T-helper 9 cell (primary cell): ENCODE results near the gene MRPL41.
"Not testable (repeated sequence)": the region's sequence is repeated elsewhere in the genome, so short reads cannot be mapped to it uniquely, and the experiment has no call there.

Experiments
- DNase-seq: peaks from one replicate; pipeline ENCODE4 v3.0.0-alpha.2; 2020

The MRPL41 gene

GRCh38 chr9:137522746-137523455 is 28.8 kb upstream of the MRPL41 start:
- no peak for DNase-seq

DNA sequence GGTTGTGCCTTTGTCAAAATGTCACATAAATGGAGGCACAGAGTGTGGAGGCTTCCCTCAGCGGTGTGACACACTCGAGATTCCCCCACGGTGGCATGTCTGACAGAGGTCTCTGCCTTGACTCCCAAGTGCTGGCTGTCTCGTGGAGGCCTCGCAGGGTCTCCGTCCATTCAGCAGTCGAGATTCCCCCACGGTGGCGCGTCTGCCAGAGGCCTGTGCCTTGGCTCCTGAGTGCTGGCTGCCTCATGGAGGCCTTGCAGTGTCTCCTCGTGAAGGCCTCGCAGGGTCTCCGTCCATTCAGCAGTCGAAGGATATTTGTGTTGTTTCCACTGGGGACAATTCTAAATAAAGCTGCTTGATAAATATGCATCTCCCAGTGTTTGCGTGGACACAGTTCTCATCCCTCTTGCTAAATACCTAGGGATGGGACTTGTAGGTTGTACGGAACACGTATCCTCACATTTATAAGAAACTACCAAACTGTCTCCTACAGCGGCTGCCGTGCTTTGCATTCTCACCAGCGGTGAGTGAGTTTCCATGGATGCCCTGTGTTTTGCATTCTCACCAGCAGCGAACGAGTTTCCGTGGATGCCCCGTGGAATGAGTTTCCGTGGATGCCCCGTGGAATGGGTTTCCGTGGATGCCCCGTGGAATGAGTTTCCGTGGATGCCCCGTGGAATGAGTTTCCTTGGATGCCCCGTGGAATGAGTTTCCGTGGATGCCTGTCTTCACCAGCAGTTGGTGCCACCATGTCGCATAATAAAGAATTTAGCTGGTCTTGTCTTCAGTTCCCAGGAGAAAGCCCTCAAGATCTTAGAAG is 27.3 kb upstream of the MRPL41 start:
- DNase-seq, result no peak

GRCh38 chr9:137524981-137525317 is 26.7 kb upstream of the MRPL41 start:
- DNase-seq, result no peak

DNA sequence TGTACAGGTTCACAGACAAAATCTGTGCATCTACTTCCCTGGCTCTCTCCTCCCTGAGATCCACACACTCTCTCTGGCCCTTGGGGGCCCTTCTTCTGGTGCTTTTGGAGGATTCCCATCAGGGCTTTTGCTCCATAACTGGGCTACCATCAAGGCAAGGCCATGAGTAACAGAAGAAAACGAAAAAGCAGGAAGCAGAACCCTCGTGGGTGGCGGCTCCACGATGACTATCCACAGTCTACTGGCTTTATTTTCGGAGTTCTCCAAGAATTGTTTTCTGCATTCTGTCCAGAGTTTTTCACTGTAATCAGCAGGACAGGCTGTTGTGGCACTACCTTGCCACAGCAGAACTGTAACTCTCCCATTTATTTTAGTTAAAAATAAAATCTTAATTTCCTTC is 21.3 kb upstream of the MRPL41 start:
- DNase-seq, result no peak

DNA sequence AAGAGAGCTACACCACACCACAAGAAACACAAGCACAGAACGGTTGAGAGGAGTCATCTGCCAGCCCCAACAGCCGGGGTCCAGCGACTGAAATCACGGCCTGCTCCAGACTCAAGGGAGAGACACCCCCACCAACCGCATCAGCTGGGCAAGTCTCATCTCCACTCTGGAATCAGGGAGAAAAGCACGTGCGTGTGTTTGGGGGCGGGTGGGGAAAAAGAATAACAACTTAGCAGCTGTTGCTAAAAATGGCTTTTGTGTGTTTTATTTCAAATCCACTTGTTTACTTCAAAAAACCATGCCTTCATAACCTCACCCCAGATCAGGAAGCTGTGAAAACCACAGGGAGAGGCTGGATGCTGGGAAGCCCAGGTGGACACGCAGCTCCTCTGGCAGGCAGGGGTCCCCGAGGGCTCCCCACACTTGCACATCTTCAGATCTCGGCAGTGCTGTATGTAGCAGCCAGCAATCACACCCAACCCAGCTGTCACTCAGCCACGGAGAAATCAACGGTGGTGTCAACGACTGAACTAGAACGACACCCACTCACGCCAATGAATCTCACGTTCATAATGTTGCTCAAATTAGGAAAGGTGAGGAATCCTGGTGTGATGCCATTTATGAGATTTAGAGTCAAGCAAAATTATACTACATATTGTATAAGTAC is 20.4 kb upstream of the MRPL41 start:
- DNase-seq, result no peak

GRCh38 chr9:137532891-137533468 is 18.7 kb upstream of the MRPL41 start:
- not testable (repeated sequence) for DNase-seq

- no peak for DNase-seq
Observed at GRCh38 chr9:137534256-137535119, 17.2 kb upstream of the MRPL41 start.

DNA sequence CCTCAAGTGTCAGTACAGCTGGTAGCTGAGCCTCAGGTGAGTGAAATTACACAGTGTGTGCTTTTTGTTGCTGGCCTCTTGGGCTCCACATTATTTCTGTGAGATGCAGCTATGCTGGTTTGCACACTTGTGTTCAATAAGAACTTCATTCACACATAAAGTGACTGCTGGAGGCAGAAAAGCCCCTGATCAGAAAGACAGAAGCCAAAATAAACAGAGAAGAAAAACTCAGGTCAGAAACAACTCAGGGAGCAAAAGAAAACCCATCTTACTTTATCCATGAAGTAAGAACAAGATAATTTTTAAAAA is 16.6 kb upstream of the MRPL41 start:
- DNase-seq, result no peak

GRCh38 chr9:137536594-137537131 is 15.0 kb upstream of the MRPL41 start:
- not testable (repeated sequence) for DNase-seq

- no peak for DNase-seq
Observed at GRCh38 chr9:137538058-137538457, 13.6 kb upstream of the MRPL41 start.

- DNase-seq, result no peak
Observed at GRCh38 chr9:137540536-137540935, 11.1 kb upstream of the MRPL41 start.

GRCh38 chr9:137542486-137542885 is 9.2 kb upstream of the MRPL41 start:
- DNase-seq, result no peak

DNA sequence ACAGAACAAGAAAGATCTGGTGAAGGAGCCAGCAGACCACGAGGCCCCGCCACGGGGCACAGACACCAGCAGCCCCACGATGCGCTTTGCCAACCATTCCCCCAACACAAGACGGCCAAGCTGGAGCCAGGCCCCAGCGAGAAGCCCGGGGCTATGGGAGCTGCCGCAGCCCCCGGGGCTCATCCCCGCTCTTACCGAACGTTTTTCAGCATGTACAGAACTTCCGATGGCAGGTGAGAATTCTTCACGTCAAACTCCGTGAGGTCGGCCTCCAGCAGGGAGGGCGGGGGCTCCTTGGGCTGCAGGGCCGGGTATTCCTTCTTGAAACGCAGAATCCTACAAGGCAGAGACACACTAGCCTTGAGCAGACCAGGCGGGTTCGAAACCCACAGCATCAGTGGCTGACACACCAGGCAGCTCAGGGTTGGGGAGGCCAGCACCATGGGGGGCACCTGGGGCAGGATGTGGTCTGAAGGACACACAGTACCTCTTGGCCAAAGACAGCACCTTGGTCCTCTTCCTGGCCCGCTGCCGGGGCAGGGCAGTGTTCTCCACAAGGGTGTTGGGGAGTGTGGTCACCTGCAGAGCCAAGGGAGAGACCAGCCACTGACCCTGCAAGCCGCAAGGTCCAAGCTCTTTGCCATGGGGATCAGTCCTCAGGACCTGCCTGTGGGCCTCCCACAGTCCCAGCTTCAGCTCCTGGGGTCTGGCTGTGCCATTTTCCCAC is 8.3 kb upstream of the MRPL41 start:
- DNase-seq, result no peak

GRCh38 chr9:137544176-137544760 is 7.4 kb upstream of the MRPL41 start:
- DNase-seq, result no peak

- no peak for DNase-seq
Observed at GRCh38 chr9:137545123-137545522, 6.6 kb upstream of the MRPL41 start.

GRCh38 chr9:137547687-137548543 is 3.8 kb upstream of the MRPL41 start:
- DNase-seq, result no peak

DNA sequence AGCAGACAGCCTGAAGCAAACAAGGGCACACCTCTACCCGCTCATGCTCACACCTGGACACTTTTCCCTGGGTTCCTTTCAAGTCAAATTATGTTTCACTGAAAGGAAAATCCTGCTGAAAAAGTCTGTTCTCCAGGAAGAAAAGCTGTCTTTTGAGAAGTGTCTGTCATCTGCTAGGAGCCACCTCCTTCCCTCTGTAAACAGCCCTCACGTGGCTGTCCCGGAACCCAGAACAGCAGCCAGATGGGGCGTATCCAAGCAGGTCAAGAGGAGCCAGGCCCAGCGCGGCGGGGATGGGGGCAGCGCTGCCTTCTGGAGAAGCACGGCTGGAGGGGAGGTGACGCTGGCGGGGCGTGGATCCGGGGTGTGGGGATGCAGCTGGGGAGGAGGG is 1.5 kb upstream of the MRPL41 start, which contains the start of gene PNPLA7:
Gene PNPLA7 (minus strand): TSS at position 172 of the 391 bp plus-strand sequence. CDS start 205 bp downstream, outside the sequence.
- peak; percentile 41 for DNase-seq

DNA sequence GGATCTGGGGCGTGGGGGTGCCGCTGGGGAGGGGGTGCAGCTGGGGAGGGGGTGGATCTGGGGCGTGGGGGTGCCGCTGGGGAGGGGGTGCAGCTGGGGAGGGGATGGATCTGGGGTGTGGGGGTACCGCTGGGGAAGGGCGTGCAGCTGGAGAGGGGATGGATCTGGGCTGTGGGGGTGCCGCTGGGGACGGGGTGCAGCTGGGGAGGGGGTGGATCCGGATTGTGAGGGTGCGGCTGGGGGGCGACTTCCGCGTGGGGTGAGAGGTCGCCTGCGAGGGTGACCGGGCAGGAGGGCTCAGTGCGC is 768 bp upstream of the MRPL41 start:
- not testable (repeated sequence) for DNase-seq

DNA sequence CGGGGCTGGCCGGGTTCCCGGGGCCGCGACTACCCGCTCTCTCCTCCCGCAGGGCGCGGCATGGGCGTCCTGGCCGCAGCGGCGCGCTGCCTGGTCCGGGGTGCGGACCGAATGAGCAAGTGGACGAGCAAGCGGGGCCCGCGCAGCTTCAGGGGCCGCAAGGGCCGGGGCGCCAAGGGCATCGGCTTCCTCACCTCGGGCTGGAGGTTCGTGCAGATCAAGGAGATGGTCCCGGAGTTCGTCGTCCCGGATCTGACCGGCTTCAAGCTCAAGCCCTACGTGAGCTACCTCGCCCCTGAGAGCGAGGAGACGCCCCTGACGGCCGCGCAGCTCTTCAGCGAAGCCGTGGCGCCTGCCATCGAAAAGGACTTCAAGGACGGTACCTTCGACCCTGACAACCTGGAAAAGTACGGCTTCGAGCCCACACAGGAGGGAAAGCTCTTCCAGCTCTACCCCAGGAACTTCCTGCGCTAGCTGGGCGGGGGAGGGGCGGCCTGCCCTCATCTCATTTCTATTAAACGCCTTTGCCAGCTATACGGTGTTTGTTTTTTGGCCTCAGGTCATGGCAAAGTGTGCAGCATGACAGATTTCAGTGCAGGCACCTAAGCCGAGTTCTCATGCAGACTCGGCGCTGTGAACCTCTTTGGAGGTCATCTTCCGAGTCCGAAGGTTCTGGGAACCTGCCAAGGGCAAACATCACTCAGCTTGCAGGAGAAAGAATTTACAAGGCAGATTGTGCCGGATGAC is 516 bp downstream of the MRPL41 start:
- no peak for DNase-seq

DNA sequence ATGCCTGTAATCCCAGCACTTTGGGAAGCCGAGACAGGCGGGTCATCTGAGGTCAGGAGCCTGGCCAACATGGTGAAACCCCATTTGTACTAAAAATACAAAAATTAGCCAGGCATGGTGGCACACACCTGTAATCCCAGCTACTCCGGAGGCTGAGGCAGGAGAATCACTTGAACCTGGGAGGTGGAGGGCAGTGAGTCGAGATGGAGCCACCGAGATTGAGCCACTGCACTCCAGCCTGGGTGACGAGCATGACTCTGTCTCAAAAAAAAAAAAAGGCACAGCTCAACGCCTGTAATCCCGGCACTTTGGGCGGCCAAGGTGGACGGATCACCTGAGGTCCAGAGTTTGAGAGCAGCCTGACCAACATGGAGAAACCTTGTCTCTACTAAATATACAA is 2.0 kb downstream of the MRPL41 start:
- not testable (repeated sequence) for DNase-seq
